NOMO-1 (cell line): ENCODE measurements around the gene STMN3.

Source experiments
- DNase-seq, 2 experiments: peaks; one replicate each; lab custom pipeline; 2025; ENCODE audit not compliant: unreplicated experiment in 2 of 2; lab: John Stamatoyannopoulos, UW

STMN3 gene

DNA sequence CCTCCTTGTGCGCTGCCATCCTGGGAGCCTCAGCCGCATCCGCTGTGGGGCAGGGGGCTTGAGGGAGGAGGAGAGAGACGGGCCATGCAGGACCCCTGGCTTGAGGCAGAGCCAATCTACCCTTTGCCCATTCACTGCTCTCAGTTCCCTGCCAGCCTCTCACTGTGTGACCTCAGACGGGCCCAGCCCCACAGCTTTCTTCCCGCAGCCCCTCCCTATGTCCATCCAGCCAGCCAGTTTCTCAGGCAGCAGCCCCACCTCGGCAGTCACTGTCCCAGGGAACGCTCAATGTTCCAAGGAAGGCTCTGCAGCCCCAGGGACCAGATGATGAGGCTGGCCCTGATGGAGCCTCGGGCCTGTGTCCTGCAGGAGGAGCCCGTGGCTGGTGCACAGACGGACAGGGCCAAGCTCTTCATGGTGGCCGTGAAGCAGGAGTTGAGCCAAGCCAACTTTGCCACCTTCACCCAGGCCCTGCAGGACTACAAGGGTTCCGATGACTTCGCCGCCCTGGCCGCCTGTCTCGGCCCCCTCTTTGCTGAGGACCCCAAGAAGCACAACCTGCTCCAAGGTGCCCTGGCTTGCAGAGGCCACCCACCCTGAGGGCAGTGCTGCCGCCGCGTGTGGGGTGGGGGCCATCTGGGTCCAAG is 39.3 kb upstream of the STMN3 start:
- no peak for DNase-seq

DNA sequence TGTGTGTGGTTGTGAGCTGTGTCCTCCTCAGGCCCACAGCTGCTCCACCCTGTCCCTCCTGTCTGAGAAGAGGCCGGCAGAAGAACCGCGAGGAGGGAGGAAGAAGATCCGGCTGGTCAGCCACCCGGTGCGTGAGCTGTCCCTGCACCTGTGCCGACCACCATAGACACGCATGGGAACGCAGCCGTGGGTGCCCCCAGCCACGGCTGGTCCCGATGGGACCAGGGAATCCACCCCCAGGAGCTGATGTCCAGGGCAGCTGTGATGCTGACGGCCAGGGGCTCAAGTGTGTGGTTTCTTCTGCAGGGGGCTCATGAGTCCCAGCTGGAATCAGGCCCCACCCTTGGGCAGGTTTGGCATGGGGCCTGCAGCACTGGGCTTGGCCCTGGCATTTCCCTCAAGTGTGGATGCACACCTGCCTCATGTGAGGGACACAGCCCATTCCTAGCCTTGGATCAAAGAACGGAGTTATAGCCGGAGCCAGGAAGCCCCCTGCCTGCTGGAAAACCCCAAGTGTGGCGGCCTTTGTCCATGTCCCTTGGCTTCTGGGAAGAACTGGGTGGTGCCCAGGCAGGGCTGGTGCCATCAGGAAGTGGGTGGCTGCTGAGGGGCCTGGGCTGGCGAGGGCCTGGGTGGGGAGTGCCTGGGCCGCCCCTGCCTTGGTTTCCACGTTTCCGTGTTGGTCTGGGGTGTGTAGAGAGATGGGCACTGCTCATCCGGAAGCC is 38.6 kb upstream of the STMN3 start:
- no peak for DNase-seq

GRCh38 chr20:63690898-63691710 is 37.9 kb upstream of the STMN3 start:
- no peak for DNase-seq

- no peak for DNase-seq
These were observed 37.0 kb upstream of the STMN3 start for GRCh38 chr20:63690003-63690897.

GRCh38 chr20:63689046-63690002 is 36.1 kb upstream of the STMN3 start:
- no peak for DNase-seq

DNA sequence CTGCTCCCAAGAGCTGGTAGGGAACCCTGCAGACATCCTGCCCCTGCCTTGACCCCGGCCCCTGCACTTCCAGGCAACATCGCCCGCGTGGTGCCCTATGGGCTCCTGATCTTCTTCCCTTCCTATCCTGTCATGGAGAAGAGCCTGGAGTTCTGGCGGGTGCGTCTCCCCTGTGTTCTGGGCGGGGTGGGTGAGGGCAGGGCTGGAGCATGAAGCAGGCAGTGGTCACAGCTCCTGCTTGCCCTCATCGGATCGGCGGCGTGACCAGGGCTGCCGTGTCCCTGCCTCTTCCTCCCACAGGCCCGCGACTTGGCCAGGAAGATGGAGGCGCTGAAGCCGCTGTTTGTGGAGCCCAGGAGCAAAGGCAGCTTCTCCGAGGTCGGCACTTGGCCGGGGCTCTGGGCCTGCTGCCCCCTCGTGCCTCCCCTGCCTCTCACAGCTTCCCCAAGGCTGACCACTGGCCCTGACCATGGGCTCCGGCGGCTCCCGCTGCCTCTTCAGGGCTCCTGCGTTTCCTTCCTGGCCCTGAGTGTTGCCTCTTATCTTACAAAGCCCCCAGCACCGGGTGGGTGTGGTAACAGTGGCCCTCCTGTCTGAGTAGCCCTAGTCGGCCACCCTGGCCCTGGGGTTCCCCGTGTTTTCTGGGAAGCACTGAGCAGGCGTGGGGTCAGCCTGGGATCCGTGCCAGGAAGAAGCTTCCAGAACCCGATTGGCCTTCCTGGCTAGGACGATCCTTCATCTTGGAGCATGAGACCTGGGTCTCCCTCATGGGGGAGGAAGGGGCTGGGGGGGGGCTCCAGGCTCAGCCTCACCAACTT is 35.2 kb upstream of the STMN3 start:
- DNase-seq, result no peak

DNA sequence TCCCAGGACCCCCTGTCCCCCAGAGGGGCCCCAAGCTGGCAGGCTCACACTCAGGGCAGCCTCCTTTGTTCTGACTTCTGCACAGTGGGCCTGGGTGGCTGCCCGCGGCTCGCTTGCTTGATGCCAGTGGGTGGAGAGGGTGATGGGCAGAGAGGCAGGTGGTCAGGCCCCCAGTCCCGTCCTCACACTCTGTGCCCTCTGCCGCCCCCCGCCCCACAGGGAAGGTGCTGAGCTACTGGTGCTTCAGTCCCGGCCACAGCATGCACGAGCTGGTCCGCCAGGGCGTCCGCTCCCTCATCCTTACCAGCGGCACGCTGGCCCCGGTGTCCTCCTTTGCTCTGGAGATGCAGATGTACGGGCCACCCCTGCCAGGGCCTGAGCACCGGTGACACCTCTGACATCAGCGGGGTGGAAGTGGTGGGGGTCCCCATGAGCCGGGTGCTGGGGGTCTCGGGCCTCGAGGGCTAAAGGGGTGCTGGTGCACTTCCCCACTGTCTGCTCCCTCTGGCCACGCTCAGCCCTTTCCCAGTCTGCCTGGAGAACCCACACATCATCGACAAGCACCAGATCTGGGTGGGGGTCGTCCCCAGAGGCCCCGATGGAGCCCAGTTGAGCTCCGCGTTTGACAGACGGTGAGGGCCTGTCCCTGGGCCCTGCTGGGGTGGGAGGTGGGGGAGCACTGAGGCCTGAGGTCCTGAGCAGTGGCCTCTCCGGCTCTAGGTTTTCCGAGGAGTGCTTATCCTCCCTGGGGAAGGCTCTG is 34.4 kb upstream of the STMN3 start:
- DNase-seq, result no peak

DNA sequence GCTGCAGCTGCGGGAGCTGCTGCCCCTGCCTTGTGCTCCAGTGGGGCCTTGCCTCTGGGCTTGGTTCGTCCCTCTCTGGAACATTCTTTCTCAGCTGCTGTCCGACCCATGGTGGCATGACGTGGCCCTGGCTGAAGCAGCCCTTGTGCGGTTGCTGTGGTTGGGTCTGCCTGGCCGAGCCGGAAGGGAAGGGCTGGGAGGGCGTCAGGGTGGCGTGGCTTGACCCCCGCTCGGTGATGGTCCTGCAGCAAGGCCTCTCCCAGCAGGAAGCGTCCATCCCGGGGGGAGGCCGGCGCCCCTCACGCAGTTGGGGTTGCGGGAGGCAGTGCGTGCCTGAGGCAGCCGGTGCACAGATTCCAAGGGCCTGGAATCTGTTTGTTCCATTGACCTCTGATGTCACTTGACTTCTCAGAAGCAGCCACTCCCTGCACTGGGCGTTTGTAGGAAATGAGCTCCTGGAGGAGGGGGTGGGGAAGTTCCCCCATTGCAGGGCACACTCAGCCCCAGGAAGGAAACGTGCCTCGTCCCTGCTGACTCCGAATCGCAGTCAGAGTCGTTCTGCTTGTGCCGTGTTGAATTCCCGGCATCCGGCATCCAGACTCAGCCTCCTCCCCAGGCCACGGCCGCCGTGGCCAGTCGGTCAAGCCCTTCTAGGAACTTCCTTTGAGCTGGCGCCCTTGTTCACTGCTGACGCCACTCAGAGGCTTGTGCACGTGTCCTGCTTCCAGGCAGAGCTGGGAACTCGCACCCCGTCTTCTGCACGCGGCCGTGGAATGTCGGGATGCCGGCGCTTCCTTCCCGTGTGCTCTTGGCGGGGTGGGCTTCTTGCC is 33.5 kb upstream of the STMN3 start:
- DNase-seq, result peak; percentile 41 to 50

DNA sequence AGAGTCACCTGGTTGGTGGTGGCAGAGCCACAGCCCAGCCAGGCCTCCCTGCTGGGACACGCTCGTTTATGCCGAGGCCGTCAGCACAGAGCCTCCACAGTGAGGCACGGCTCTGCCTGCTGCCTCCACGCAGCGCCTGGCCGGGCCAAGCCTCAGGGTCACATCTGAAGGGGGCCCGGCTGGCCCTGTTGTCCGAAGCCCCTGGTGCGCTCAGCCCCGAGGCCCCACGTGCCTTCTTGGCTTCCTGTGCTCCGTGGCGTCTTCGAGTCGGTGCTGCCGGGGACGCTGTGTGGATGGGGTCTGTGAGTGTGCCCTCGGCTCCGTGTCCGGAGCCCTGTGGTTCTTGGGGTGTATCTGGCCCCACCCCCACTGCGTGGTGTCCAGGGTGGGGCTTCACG is 32.9 kb upstream of the STMN3 start:
- no peak for DNase-seq

- DNase-seq, result no peak
These were observed 32.2 kb upstream of the STMN3 start for GRCh38 chr20:63685269-63686026.

- no peak for DNase-seq
These were observed 29.3 kb upstream of the STMN3 start for GRCh38 chr20:63682384-63683139.

DNA sequence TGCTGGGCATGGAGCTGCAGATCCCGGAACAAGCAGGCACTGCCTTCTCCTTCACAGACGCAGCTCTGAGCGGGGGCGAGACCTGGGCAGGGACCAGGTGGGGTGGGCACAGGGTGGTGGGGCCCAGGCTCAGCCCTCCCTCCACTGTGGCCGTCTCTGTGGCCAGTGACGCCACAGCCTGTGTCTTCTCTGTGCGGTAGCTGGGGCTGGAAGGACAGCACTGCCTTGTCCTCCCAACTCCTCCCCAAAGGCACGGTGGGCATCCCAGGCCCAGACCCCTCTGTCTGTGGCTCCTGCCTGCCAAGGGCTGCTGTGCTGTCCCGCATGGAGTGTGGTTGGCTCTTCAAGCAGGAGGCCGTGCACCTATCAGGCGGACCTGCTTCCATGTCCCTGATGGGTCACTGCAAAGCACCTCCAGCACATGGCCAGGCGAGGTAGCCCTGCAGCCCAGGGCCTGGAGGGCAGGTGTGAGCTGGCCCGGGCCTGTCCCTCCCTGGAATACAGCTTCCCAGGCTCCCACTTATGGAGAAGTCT is 28.5 kb upstream of the STMN3 start:
- DNase-seq, result no peak

GRCh38 chr20:63680857-63681608 is 27.8 kb upstream of the STMN3 start:
- DNase-seq, result no peak

DNA sequence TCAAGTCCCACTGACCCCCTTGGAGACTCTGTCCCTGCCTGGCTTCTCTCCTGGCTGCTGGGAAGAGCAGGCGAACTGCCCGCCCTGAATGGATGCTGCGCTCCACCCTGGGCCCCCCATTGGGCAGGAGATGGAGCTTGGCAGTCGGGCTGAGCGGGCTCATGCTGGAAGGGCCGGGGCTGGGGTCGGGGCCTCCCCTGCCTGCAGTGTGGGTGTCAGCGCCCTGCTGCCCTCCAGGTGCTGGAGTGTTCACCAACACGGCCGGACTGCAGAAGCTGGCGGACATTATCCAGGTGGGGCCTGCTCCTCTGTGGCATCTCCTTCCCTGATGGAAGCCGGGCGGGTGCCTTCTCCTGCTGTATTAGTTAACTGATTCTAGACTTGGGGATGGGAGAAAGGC is 27.2 kb upstream of the STMN3 start:
- no peak for DNase-seq

DNA sequence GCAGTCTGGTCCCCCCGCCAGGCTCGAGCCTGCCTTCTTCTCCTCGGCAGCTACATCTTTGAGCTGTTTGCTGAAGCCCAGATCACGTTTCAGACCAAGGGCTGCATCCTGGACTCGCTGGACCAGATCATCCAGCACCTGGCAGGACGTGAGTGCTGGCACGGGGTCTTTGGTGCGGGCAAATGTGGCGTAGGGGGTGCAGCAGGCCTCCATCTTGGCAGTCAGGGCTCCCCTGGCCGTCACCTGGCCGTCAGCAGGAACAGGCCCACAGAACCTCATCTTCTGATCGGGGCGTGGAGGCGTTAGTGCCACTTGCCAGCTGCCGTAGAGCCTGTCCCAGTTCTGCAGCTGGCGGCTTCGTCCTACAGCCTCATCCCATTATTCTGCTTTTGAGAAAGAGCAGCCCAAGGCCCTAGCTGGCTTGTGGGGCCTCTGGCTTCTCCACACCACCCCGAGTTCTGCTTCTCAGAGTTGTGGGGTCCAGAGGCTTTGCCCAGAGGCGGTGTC is 26.6 kb upstream of the STMN3 start:
- no peak for DNase-seq
